ENCODE measurements around the gene TYW1B.
"Not testable (repeated sequence)": the region's sequence is repeated elsewhere in the genome, so short reads cannot be mapped to it uniquely, and the experiment has no call there.

Gene TYW1B

GRCh38 chr7:72810437-72810836, 17.6 kb downstream of the TYW1B start:
- not testable (repeated sequence) for DNase-seq

- DNase-seq, result not testable (repeated sequence)
Measured at GRCh38 chr7:72808511-72808910, 19.5 kb downstream of the TYW1B start.

GRCh38 chr7:72806851-72807250, 21.1 kb downstream of the TYW1B start:
- DNase-seq, result not testable (repeated sequence)

- no peak for DNase-seq
Measured at GRCh38 chr7:72805526-72806494, 22.2 kb downstream of the TYW1B start.

GRCh38 chr7:72803778-72804177, 24.2 kb downstream of the TYW1B start:
- not testable (repeated sequence) for DNase-seq

GRCh38 chr7:72801564-72801963, 26.4 kb downstream of the TYW1B start:
- DNase-seq, result not testable (repeated sequence)

- DNase-seq, result not testable (repeated sequence)
Measured at GRCh38 chr7:72795401-72795800, 32.6 kb downstream of the TYW1B start.

- no peak for DNase-seq
Measured at GRCh38 chr7:72793791-72794190, 34.2 kb downstream of the TYW1B start.

GRCh38 chr7:72790698-72791060, 37.3 kb downstream of the TYW1B start:
- DNase-seq, result not testable (repeated sequence)

- not testable (repeated sequence) for DNase-seq
Measured at GRCh38 chr7:72790048-72790697, 37.8 kb downstream of the TYW1B start.

- DNase-seq, result no peak
Measured at GRCh38 chr7:72785166-72785955, 42.6 kb downstream of the TYW1B start.

- not testable (repeated sequence) for DNase-seq
Measured at GRCh38 chr7:72783601-72784370, 44.2 kb downstream of the TYW1B start.

- no peak for DNase-seq
Measured at GRCh38 chr7:72781631-72782030, 46.4 kb downstream of the TYW1B start.

- DNase-seq, result no peak
Measured at GRCh38 chr7:72781161-72781560, 46.8 kb downstream of the TYW1B start.

GRCh38 chr7:72780289-72780894, 47.6 kb downstream of the TYW1B start:
- not testable (repeated sequence) for DNase-seq

GRCh38 chr7:72777167-72777566, 50.8 kb downstream of the TYW1B start:
- DNase-seq, result not testable (repeated sequence)

GRCh38 chr7:72772627-72773026, 55.4 kb downstream of the TYW1B start:
- not testable (repeated sequence) for DNase-seq

GRCh38 chr7:72766994-72767393, 61.0 kb downstream of the TYW1B start:
- not testable (repeated sequence) for DNase-seq

GRCh38 chr7:72760602-72761001, 67.4 kb downstream of the TYW1B start:
- DNase-seq, result no peak

GRCh38 chr7:72754312-72754711, 73.7 kb downstream of the TYW1B start:
- no peak for DNase-seq

- DNase-seq, result no peak
Measured at GRCh38 chr7:72753781-72754180, 74.2 kb downstream of the TYW1B start.

- not testable (repeated sequence) for DNase-seq
Measured at GRCh38 chr7:72753229-72753628, 74.8 kb downstream of the TYW1B start.

Measured in central memory CD4-positive, alpha-beta T cell (primary cell).